Mesendoderm (in vitro differentiated cells): Measurements from ENCODE around the gene TEX38. TPM values are rescaled to one million over a fixed set of nuclear protein-coding genes. Genes with fewer than 3 reads are reported as not detected.

Source experiments
- DNase-seq: peaks from one replicate; pipeline ENCODE4 v3.0.0; 2013
- H2AK5ac ChIP-seq: 2 replicates; pipeline ENCODE4 v1.6.1; 2013; ENCODE audit warnings: low read length, inconsistent platforms
- H2BK120ac ChIP-seq: 2 replicates; pipeline ENCODE4 v1.6.1; 2013; ENCODE audit warnings: low read depth, mild to moderate bottlenecking, low read length, moderate library complexity, mixed read lengths
- H2BK15ac ChIP-seq: replicated peaks from 2 replicates; pipeline ENCODE4 v1.6.1; 2013; ENCODE audit warnings: low read depth, mild to moderate bottlenecking, moderate library complexity
- H2BK5ac ChIP-seq: 2 replicates; pipeline ENCODE4 v1.6.1; 2013; ENCODE audit warnings: low read length, inconsistent platforms
- H3K18ac ChIP-seq: 2 replicates; pipeline ENCODE4 v1.6.1; 2013; ENCODE audit warnings: mild to moderate bottlenecking, low read length, mixed read lengths
- H3K23ac ChIP-seq: one replicate; pipeline ENCODE4 v1.6.1; 2013; ENCODE audit warnings: low read length
- H3K27ac ChIP-seq: 2 replicates; pipeline ENCODE4 v1.5.1; 2013; ENCODE audit warnings: low read depth, mild to moderate bottlenecking, inconsistent platforms, low read length, moderate library complexity
- H3K27me3 ChIP-seq: 2 replicates; pipeline ENCODE4 v1.6.1; 2013; ENCODE audit warnings: low read length, control low read depth, mild to moderate bottlenecking, inconsistent platforms; ENCODE audit not compliant: insufficient read depth, poor library complexity
- H3K36me3 ChIP-seq: 2 replicates; pipeline ENCODE4 v1.6.1; 2013; ENCODE audit warnings: low read length, inconsistent platforms; ENCODE audit not compliant: control insufficient read depth, insufficient read depth
- H3K4ac ChIP-seq: one replicate; pipeline ENCODE4 v1.6.1; 2013; ENCODE audit warnings: low read depth, mild to moderate bottlenecking, low read length, moderate library complexity
- H3K4me1 ChIP-seq: 2 replicates; pipeline ENCODE4 v1.6.1; 2013; ENCODE audit warnings: low read depth, low read length, inconsistent platforms; ENCODE audit not compliant: control insufficient read depth
- H3K4me2 ChIP-seq: 2 replicates; pipeline ENCODE4 v1.6.1; 2013; ENCODE audit warnings: low read length
- H3K4me3 ChIP-seq: 2 replicates; pipeline ENCODE4 v1.5.1; 2013; ENCODE audit warnings: mild to moderate bottlenecking, low read length
- H3K56ac ChIP-seq: one replicate; pipeline ENCODE4 v1.6.1; 2013; ENCODE audit warnings: low read length
- H3K79me1 ChIP-seq: 2 replicates; pipeline ENCODE4 v1.6.1; 2013; ENCODE audit warnings: low read length, inconsistent platforms
- H3K79me2 ChIP-seq: 2 replicates; pipeline ENCODE4 v1.6.1; 2013; ENCODE audit warnings: mild to moderate bottlenecking, low read length; ENCODE audit not compliant: control insufficient read depth, insufficient read depth
- H3K9ac ChIP-seq: 2 replicates; pipeline ENCODE4 v1.6.1; 2013; ENCODE audit warnings: low read length, inconsistent platforms
- H4K5ac ChIP-seq: one replicate; pipeline ENCODE4 v1.6.1; 2013; ENCODE audit warnings: low read length
- H4K8ac ChIP-seq: one replicate; pipeline ENCODE4 v1.6.1; 2013; ENCODE audit warnings: low read depth, mild to moderate bottlenecking, control low read depth, low read length, moderate library complexity
- WGBS: extraction: QIAGEN DNeasy Blood & Tissue Kit; methylation state at CpG from one replicate; pipeline ENCODE4 v1.1.7; 2013; ENCODE audit warnings: low lambda C conversion rate, missing lambda C conversion rate; ENCODE audit not compliant: insufficient coverage; ENCODE audit errors: extremely low coverage; 5-methylcytosine and 5-hydroxymethylcytosine counted together
- polyA plus RNA-seq, 2 experiments: library from polyadenylated mRNA; stranded (reverse); fragments of 200-250 nt; gene quantifications; one replicate each; pipeline ENCODE4 v1.2.3, GENCODE V29; 2013

TEX38 gene
- 0.06 TPM for polyA plus RNA-seq (2013, experiment 1 of 2)
- not detected for polyA plus RNA-seq (2013, experiment 2 of 2)

DNA sequence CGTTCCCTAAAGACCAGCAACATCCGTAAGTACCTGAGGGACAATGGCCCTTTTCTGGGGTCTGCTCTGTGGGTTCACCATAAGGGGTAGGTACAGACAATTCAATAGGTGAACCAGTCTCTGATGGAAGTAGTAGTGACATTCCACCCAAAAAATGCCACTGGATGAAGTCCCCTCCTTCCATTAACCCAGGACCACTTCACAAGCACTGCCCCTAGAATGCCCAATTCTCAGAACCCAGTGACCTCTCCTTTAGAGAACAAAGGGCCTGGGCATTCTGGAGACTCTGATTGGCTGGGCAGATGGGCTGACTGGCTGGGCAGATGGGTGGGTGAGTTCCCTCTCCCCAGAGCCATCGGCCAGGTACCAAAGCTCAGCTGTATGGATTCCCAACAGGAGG is at the start of gene TEX38:
Gene TEX38 (plus strand): TSS at position 301 of the 400 bp plus-strand sequence. CDS start 81 bp downstream, at position 382.
- Histone ChIP-seq H3K56ac (no peak within 1 kb of the TSS), H3K4ac (no peak within 1 kb of the TSS), H3K18ac (no peak within 1 kb of the TSS), H2BK5ac (no peak within 1 kb of the TSS), H2BK15ac (no peak within 1 kb of the TSS), H3K4me2 (no peak within 1 kb of the TSS), H3K23ac (no peak within 1 kb of the TSS), H3K4me3 (no peak within 1 kb of the TSS), H4K5ac (no peak within 1 kb of the TSS), H3K79me1 (peaks cover 6% of the 10 kb centered on the region), H2BK120ac (no peak within 1 kb of the TSS), H3K27ac (no peak within 1 kb of the TSS), H2AK5ac (no peak within 1 kb of the TSS), H3K27me3 (no peaks in the 10 kb centered on the region), H3K9ac (no peak within 1 kb of the TSS), H3K79me2 (peaks cover 2% of the 10 kb centered on the region), H3K4me1 (peaks cover 6% of the 10 kb centered on the region), H4K8ac (no peak within 1 kb of the TSS), H3K36me3 (peaks cover 2% of the 10 kb centered on the region)
- WGBS, result no CpG with 5 or more reads among the region's 3 CpGs
- no peak for DNase-seq

DNA sequence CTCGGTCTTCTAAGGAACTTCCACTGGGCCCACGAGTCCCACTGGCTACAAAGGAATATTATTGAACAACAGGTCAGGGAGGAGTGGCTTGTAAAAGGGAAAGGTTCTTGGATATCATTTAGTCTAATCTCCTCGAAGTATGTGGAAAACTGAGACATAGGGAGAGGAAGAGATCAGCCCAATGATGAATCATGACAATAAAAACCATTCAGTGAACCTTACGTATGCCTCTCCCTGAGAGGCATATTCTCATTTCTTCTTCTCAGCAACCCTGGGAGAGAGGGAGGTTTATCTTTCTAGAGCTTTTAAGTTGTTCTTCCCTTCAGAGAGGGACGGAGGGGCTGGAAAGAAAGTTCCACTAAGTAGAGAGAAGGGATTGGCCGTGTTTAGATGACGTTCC is 49.7 kb upstream of the TEX38 start:
- no peak overlapping the region for H3K18ac ChIP-seq
- H4K5ac ChIP-seq, result no peak overlapping the region
- H2BK5ac ChIP-seq, result no peak overlapping the region
- H3K27ac ChIP-seq, result no peak overlapping the region
- H3K4me1 ChIP-seq, result peaks cover 3% of the 10 kb centered on the region
- H3K27me3 ChIP-seq, result no peaks in the 10 kb centered on the region
- H2BK120ac ChIP-seq, result no peak overlapping the region
- no peak overlapping the region for H3K9ac ChIP-seq
- WGBS, result no CpG with 5 or more reads among the region's 7 CpGs
- no peaks in the 10 kb centered on the region for H3K79me1 ChIP-seq
- H3K56ac ChIP-seq, result no peak overlapping the region
- H2AK5ac ChIP-seq, result no peak overlapping the region
- DNase-seq, result no peak
- no peaks in the 10 kb centered on the region for H3K79me2 ChIP-seq
- no peak overlapping the region for H2BK15ac ChIP-seq
- no peak overlapping the region for H3K4me2 ChIP-seq
- no peak overlapping the region for H3K4me3 ChIP-seq
- no peak overlapping the region for H3K23ac ChIP-seq
- H3K36me3 ChIP-seq, result no peaks in the 10 kb centered on the region
- no peak overlapping the region for H3K4ac ChIP-seq
- H4K8ac ChIP-seq, result no peak overlapping the region

DNA sequence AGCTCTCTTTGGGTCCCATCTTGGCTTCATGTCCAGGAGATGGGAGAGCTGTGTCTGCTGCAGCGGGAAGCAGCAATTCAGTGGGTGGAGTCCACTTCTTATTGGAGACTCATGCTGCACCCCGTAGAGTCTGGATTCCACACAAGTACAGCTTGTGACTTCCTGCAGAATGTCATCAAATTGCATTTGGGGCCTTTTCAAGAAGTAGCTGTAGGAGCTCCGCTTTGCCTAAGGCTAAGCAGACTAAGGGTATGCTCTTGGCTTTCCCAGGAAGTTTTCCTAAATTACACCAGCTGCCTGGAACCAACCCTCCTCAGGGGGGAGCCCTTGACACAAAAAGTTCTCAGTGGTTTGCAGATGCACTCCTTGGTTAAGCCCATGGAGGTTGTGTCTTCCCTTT is 49.3 kb upstream of the TEX38 start:
- Histone ChIP-seq H3K4me2 (no peak overlapping the region), H3K4me3 (no peak overlapping the region), H2BK120ac (no peak overlapping the region), H3K4ac (no peak overlapping the region), H3K9ac (no peak overlapping the region), H3K18ac (no peak overlapping the region), H3K27me3 (no peaks in the 10 kb centered on the region), H2AK5ac (no peak overlapping the region), H2BK5ac (no peak overlapping the region), H3K23ac (no peak overlapping the region), H2BK15ac (no peak overlapping the region), H3K79me1 (no peaks in the 10 kb centered on the region), H3K36me3 (no peaks in the 10 kb centered on the region), H3K4me1 (no peaks in the 10 kb centered on the region), H3K27ac (no peak overlapping the region), H4K5ac (no peak overlapping the region), H4K8ac (no peak overlapping the region), H3K79me2 (no peaks in the 10 kb centered on the region), H3K56ac (no peak overlapping the region)
- peak; percentile 71 for DNase-seq
- WGBS, result no CpG with 5 or more reads among the region's 3 CpGs

DNA sequence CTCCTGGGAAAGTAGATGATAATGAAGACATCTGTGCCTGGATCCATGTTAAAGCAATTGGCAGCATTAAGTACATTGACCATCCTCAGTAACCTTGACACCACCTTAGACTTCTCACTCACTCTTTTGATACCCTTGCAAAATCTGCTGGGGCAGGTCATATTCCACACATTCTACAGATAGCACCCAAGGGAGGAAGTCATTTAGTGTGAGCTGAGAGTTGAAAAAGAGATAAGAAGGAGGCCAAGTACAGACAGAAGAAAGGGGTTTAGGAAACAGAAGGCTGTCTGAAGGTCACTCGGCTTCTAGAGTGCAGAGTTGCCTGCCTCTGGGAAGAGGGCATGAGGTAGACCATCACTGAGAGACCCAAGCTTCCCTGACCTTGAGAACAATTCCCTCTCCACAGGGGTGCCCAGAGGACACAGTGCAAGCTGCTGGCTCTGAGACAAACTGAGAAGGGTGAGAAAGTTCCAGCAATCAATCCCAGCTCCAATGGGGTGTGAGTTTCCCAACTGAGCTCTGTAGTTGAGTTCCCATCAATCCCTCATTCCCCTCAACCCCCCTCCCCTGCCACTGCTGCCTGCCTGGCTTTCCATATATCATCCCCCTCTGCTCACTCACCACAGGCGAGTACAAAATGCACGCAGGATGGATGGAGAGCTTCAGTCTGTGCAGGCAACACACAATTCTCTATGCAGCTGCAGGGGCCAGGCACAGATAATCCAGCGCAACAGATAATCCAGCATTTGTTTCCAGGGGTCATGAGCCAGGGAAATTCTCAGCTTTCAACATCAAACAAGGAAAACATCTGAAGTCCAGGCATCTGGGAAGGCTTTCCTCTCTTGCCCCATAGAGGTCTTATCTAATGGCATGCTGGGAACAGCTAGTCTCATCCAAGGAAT is 47.7 kb upstream of the TEX38 start:
- Histone ChIP-seq H3K4me1 (no peaks in the 10 kb centered on the region), H3K4ac (no peak overlapping the region), H3K27ac (no peak overlapping the region), H3K36me3 (no peaks in the 10 kb centered on the region), H3K56ac (no peak overlapping the region), H3K79me1 (no peaks in the 10 kb centered on the region), H2BK15ac (no peak overlapping the region), H2BK120ac (no peak overlapping the region), H3K4me2 (no peak overlapping the region), H3K23ac (no peak overlapping the region), H3K79me2 (no peaks in the 10 kb centered on the region), H3K4me3 (no peak overlapping the region), H3K18ac (no peak overlapping the region), H2BK5ac (no peak overlapping the region), H4K5ac (no peak overlapping the region), H3K27me3 (no peaks in the 10 kb centered on the region), H2AK5ac (no peak overlapping the region), H4K8ac (no peak overlapping the region), H3K9ac (no peak overlapping the region)
- peak; percentile 58 for DNase-seq
- WGBS, result no CpG with 5 or more reads among the region's 4 CpGs

DNA sequence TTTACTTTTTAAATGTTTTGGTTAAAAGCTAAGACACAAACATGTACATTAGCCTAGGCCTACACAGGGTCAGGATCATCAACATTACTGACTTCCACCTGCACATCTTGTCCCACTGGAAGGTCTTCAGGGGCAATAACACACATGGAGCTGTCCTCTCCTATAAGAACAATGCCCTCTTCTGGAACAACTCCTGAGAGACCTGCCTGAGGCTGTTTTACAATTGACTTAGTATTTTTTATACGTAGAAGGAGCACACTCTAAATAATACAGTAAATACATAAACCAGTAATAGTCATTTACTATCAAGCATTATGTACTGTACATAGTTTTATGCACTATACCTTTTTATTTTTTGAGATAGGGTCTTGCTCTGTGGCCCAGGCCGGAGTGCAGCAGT is 40.9 kb upstream of the TEX38 start:
- no peak overlapping the region for H3K4ac ChIP-seq
- no peak overlapping the region for H2BK5ac ChIP-seq
- H2AK5ac ChIP-seq, result no peak overlapping the region
- no peak overlapping the region for H2BK15ac ChIP-seq
- no peak overlapping the region for H3K4me2 ChIP-seq
- no peak overlapping the region for H3K4me3 ChIP-seq
- H3K36me3 ChIP-seq, result no peaks in the 10 kb centered on the region
- DNase-seq, result no peak
- H3K23ac ChIP-seq, result no peak overlapping the region
- no peaks in the 10 kb centered on the region for H3K79me1 ChIP-seq
- no peaks in the 10 kb centered on the region for H3K4me1 ChIP-seq
- H3K27me3 ChIP-seq, result no peaks in the 10 kb centered on the region
- H2BK120ac ChIP-seq, result no peak overlapping the region
- H4K8ac ChIP-seq, result no peak overlapping the region
- H3K56ac ChIP-seq, result no peak overlapping the region
- no peaks in the 10 kb centered on the region for H3K79me2 ChIP-seq
- H3K27ac ChIP-seq, result no peak overlapping the region
- no peak overlapping the region for H4K5ac ChIP-seq
- H3K9ac ChIP-seq, result no peak overlapping the region
- no CpG with 5 or more reads among the region's 2 CpGs for WGBS
- H3K18ac ChIP-seq, result no peak overlapping the region
